NCI-H2029 (cell line): ENCODE results near the gene PAFAH2.
"Not testable (repeated sequence)": the region's sequence is repeated elsewhere in the genome, so short reads cannot be mapped to it uniquely, and the experiment has no call there.

Experiments
- DNase-seq: peaks from one replicate; lab custom pipeline; 2025; lab: John Stamatoyannopoulos, UW

PAFAH2 gene

DNA sequence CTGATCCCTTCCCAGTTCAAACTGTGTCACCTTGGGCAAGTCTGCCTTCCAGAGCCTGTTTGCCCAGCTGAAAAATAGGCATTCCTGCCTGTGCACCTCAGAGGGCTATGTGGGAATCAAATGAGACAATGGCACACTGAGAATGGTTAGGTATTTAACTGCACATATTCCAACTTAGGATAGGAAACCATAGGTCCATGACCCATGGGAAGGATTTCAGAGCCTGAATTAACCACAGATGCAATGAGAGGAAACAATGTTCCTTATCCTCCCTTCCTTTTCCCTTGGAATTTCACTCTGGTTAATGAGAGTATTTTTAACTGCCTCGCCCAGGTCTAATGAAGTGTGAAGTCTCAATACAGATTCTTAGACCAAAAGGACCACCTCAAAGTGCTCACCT is 12.7 kb downstream of the PAFAH2 start:
- no peak for DNase-seq

- DNase-seq: no peak
Measured at GRCh38 chr1:25979210-25979609, 18.7 kb downstream of the PAFAH2 start.

GRCh38 chr1:25978403-25978802 is 19.5 kb downstream of the PAFAH2 start:
- DNase-seq: no peak

DNA sequence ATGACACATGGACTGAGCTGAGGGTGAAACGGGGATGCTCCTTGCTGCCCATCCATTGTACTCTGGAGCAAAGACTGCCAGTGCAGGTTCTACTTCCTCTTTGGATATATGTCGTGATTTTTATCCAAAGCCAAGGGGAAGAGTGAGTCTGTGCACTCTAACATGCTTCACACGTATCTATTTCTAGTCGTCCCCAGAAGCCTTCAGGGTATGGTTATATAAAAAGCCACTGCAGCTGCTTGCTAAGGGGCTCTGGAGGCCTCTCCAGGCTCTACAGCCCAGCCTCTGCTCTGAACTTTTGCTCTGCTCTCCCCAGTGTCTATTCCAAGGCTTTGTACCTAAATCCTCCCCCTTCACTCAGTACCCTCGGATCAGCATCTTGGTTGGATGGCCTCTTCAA is 20.1 kb downstream of the PAFAH2 start:
- no peak for DNase-seq

- no peak for DNase-seq
Measured at GRCh38 chr1:25973610-25974321, 24.1 kb downstream of the PAFAH2 start.

DNA sequence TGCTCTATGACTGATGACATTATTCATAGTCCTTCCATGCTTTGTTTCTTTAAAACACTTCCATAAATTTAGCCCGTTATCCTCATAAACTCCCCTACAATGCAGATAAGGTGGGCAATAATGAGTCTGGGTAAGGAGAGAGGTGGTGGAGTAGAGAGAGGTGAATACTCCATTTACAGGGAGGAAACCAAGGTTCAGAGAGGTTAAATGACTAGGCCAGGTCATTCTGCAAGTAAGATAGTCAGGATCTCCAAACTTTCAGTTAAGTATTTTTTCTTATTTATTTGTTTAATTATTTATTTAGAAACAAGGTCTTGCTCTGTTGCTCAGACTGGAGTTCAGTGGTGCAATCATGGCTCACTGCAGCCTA is 26.1 kb downstream of the PAFAH2 start:
- no peak for DNase-seq

DNA sequence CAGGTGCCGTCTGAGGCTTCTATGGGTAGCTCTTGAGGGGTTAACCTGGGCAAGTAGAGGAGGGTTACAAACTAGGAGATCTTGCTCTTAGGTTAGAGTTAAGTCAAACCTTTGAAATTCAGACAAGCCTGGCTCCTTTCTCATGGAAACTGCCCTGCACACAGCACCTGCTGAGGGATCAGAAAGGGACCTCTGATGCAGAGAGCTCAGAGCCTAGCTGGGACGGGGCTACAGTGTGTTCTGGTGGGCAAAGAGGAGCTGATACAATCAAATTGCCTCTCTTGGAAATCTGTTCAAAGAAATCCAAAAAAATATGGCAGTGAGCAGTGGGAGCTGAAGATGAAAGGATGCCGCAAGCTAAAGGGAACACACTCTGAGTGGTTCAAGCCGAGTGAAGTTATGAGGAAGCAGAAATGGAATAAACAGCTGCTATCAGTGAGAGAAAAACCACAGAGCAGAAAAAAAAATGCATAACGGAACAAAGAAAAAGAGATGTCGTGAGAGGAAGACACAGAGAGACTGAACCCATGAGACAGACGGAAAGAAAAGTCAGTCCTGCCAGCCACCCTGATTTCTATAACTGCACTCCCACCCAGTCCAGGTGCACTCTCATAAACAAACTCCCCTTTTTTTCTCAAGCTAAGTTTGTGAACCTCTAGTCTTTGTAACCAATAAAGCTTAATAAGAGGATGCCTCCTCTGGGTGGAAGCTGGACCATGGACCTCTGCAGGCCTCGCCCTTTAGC is 26.6 kb downstream of the PAFAH2 start:
- no peak for DNase-seq

DNA sequence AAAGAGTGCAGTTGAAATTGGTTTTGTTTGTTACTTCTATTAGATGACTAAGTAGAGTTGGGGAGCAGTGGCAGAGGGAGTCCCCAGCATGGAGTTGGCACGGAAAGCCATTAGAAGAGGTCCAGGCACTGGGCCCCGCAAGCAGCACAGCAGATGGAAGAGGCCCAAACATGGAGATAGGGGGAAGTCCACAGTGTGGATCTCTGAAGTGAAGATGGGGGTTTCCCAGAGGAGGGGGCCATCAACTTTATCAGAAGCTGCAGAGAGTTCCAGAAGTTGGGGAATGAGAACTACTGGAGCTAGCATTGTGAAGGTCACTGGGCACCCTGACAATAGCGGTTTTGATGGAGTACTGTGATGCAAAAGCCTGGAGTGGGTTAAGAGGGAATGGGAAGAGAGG is 30.6 kb downstream of the PAFAH2 start:
- no peak for DNase-seq

DNA sequence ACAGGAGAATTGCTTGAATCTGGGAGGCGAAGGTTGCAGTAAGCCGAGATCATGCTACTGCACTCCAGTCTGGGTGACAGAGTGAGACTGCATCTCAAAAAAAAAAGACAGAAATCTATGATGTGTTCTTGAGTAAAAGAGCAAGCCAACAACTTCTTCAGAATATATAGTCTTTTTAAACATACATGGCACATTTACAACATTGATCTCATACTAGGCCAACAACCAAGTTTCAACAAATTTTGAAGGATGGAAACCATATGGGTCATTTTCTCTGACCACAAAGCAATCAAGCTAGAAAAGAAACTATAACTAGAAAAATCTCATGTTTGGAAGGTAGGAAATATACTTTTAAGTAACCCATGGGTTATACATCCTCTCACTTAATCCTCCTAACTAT is 38.3 kb downstream of the PAFAH2 start:
- DNase-seq: no peak

- DNase-seq: no peak
Measured at GRCh38 chr1:25958465-25958864, 39.4 kb downstream of the PAFAH2 start.

DNA sequence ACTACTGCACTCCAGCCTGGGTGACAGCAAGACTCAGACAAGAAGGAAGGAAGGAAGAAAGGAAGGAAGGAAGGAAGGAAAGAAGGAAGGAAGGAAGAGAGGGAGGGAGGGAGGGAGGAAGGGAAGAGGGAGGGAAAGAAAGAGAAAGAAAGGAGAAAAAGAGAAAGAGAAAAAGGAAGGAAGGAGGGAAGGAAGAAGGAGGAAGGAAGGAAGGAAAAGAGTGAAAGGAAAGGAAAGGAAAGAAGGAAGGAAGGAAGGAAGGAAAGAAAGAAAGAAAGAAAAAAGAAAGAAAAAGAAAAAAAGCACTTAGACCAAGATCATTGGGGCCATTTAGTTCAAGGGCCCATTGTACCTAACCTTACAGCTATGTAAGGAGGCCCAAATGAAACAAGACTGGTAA is 42.3 kb downstream of the PAFAH2 start:
- DNase-seq: no peak

DNA sequence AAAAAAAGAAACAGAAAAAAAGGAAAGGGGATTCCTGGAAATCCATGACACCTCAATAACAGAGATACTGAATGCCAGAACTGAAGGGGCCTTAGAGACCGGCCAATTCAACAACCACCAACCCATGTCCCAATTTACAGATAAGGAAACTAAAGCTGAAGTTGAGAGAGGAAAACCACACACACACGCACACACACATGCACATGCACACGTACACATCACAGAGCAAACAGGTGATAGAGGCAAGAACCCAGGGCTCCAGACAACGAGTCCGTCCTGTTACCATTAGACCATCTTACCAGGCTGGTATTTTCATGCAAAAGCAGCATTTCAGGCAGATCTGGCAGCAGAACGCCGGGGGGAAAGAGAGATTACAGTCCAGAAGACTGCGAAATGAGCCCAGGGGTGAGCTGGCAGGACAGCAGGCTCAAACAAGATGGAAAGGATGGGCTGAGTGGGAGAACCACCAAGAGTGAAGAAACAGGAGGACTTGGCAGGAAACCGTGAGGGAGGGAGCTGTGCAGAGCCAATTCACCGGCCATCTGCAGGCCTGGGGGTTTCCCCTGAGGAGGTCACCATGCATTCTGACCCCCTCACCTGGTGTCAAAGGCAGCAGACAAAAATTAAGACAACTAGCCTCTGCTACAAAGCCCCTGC is 43.5 kb downstream of the PAFAH2 start:
- DNase-seq: no peak

GRCh38 chr1:25952841-25953401 is 44.9 kb downstream of the PAFAH2 start:
- no peak for DNase-seq

GRCh38 chr1:25948641-25949040 is 49.2 kb downstream of the PAFAH2 start:
- no peak for DNase-seq

DNA sequence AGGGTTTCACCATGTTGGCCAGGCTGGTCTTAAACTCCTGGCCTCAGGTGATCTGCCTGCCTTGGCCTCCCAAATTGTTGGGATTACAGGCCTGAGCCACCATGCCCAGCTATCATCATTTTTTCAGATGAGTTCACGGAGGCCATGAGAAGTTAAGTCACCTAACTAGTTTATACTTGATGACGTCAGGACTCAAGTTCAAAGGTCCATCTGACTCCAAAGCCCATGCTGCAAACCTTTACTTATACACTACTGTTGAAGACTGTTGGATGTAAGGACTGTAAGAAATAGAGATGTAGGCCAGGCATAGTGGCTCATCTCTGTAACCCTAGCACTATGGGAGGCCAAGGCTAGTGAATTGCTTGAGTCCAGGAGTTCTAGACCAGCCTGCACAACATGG is 50.8 kb downstream of the PAFAH2 start:
- no peak for DNase-seq

DNA sequence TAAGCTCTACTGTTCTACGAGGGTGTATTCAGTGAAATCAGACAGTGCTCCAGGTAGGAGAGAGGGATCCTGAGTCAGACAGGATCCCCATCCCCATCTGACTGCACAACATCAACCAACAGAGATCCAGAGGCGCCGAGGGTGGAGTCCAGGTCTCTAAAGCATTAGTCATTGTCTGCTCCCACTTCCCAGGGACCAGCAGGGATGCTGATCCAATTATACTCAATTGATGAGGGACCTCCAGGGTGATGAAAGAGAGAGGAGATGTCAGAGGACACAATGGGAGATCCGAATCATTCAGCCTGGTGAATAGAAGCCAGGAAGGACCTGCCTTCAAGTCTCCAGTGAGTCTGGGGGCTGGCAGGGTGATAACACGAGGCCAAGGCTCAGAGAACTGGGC is 52.1 kb downstream of the PAFAH2 start:
- no peak for DNase-seq

GRCh38 chr1:25944986-25945385 is 52.9 kb downstream of the PAFAH2 start:
- no peak for DNase-seq

GRCh38 chr1:25943511-25943910 is 54.4 kb downstream of the PAFAH2 start:
- not testable (repeated sequence) for DNase-seq

DNA sequence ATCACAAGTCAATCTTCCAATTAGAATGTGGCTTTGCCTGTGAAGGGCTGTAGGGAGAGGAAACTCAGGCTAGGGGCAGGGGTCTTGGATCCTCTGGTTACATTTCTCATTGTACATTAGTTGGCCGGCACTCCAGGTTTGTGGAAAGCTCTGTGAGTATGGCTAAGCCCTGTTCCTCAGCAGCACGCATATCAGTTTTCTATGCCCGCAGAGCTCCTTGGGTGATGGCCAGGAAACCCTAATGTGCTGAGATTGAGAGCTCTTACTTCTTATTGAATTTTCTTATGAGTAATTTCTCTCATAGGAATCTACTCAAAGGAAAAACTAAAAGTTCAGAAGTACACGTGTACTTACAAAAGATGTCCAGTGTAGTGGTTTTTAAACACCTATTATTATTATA is 60.9 kb downstream of the PAFAH2 start:
- DNase-seq: no peak

DNA sequence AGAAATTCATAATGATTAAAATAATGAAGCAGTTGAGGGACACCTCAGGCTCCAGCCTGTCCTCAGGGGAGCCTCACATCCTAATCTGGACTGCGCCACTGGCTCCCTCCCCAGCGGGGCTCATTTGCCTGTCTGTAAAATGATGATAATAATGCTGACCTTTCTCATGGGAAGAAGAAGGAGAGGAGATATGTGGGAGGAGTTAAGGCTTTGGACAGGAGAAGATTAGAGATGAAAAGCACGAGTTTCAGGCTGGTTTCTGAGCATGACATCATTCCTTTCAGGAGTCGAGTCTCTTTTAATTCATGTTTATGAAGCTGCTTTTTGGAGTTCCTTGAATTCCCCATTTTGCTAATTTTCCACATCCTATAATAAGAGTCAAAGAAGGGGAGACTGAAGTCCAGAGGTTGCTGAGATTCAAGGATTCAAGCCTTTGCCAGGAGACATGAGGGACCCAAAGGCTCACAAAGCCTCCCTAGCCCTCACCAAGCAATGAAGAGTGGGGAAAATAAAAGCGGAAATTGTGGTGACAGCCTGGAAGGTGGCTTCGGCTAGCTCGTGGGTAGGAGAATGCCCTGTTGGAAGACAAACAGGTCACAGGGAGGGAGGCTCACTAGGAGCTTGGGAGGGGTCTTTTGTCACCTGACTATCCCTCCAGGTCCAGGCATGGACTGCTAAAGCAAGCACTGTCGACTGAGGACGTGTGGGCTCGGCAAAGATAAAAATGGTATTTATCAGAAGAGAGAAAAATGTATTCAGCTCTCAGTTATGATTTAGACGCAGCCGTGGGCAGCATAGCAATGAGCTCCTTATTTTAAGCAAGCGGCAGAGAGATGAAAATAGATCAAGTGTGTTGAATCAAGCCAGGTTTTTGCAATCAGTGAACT is 64.1 kb downstream of the PAFAH2 start:
- DNase-seq: no peak

- not testable (repeated sequence) for DNase-seq
Measured at GRCh38 chr1:25932811-25933400, 65.0 kb downstream of the PAFAH2 start.

DNA sequence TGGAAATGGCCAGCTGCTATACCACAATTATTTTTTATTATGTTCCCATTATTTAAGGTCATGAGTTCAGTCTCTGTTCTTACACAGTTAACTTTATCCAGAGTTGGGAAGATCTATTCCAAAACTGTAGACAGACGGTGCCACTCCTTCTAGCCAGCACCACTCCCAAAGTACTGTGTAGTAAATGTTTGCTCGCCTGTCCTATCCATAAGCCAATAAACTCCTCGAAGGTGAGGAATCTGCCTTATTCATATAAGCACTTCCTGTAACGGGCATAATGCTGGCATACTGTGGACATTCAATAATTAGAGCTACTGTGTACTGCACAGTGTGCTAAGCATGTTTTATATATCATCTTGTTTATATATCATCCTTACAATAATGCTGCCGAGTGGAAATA is 65.5 kb downstream of the PAFAH2 start:
- DNase-seq: no peak
